H1 (cell line): ENCODE results near the gene ATP6AP1. TPM values are rescaled to one million over a fixed set of nuclear protein-coding genes. Genes with fewer than 3 reads are reported as not detected.

Source experiments
- BCL11A ChIP-seq, 2 experiments: IDR thresholded peaks; one replicate each; pipeline ENCODE4 v1.6.1; 2011; ENCODE audit warnings: low read depth in 2 of 2, low read length in 2 of 2, mild to moderate bottlenecking in 2 of 2
- HDAC6 ChIP-seq: IDR thresholded peaks from one replicate; pipeline ENCODE4 v1.7.1; 2012; ENCODE audit warnings: low read depth, mild to moderate bottlenecking, inconsistent platforms, low read length, moderate library complexity
- NANOG ChIP-seq: IDR thresholded peaks from 2 replicates; pipeline ENCODE4 v1.6.1; 2011; ENCODE audit warnings: low read length, low read depth, mild to moderate bottlenecking, inconsistent platforms; ENCODE audit not compliant: insufficient read depth, poor library complexity, severe bottlenecking
- POLR2AphosphoS5 ChIP-seq: IDR thresholded peaks from 2 replicates; pipeline ENCODE4 v1.6.1; 2011; ENCODE audit warnings: low read depth, low read length
- polyA plus RNA-seq, 7 experiments: library from polyadenylated mRNA; depleted of rRNA in 3 of 7; stranded (reverse) in 5 of 7; unstranded in 2 of 7; fragments of >200 nt in 5 of 7; fragments of 200-250 nt in 2 of 7; gene quantifications; 1 replicate in 5 of 7; 2 replicates in 1 of 7; 4 replicates in 1 of 7; pipeline versions ENCODE4 v1.2.1 to v1.2.3, GENCODE V29; 2011 to 2013; ENCODE audit warnings: missing spikeins in 2 of 7, mixed read lengths in 2 of 7
- total RNA-seq: library from RNA; stranded (reverse); fragmentation: NEBNext Ultra II Directional; extraction: Animal tissue kit (Norgen Biotek cat#: 25700); gene quantifications from 2 replicates; pipeline ENCODE4 v1.2.1, GENCODE V29; 2021

Gene ATP6AP1
- total and polyA plus RNA-seq, 2 of the 8 experiments (the other 6 are each of a cell fraction or from before 2014, with no cell fraction given): 44.6 to 80.8 TPM

GRCh38 chrX:154470434-154470833, 42.0 kb downstream of the ATP6AP1 start (continued):
- TF ChIP-seq BCL11A (IDR thresholded peaks at IDR 0.05; ENCODE audit: low read depth in 2 of 2, low read length in 2 of 2) (no peak), POLR2AphosphoS5 (no peak), HDAC6 (no peak), NANOG (no peak)
